Measurements from ENCODE around the gene SLCO2A1.

DNA sequence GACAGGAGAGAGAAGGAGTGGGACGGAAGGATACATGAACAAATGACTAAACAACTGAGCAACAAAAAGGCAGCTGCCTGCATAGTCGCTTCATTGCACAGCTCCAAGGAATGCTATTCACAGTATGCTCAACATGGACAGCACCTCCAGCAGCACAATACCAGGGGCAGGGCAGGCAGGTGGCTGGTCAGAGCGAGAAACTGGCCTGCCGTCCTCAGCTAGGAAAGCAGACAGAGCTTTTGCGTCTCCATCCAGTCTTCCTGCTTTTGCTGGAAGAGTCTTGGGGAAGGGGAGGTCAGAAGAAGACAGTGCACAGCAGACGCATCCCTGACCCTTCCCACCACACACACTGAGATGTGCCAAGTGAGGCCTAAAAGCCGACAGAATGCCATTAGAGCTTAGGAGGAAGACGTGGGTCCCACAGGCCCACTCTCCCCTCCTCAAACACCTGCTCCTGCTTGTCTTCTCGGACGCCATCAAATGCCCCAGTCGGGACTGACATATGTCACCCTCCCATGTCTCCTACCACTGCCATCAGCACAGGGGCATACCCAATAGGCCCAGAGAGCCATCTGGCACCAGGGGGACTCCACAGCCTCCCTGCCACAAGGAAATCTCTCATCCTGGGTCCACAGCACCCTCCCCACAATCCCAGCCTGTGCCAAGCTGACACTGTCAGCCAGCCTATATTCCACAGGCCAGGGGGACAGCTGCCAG, 137.9 kb downstream of the SLCO2A1 start:
- TF ChIP-seq SUZ12 (IDR thresholded peaks at IDR 0.05; ENCODE audit: extremely low read depth, insufficient read depth, insufficient read length) (no peak), ZNF274 (IDR thresholded peaks at IDR 0.05; ENCODE audit: low read depth, low read length) (no peak), YY1 (IDR thresholded peaks at IDR 0.05; ENCODE audit: insufficient read depth, insufficient read length) (no peak)

All from NT2/D1 (cell line).